Endothelial cell of umbilical vein (primary cell): ENCODE measurements around the gene IRF2BP1. TPM values are rescaled to one million over a fixed set of nuclear protein-coding genes. Genes with fewer than 3 reads are reported as not detected.

Source experiments
- BruUV-seq: library from RNA; stranded (reverse); fragments of 400-500 nt; replicated peaks from 2 replicates; lab custom pipeline; 2021; lab: Mats Ljungman, UMichigan
- CTCF ChIA-PET: fragments of 300-600, 350-600 bp; sonication (Branson Sonifier 250); formaldehyde crosslinking; loops from one replicate; lab custom pipeline; 2021; ENCODE audit warnings: antibody characterized with exemption, inconsistent platforms; lab: Charles Lee
- POLR2A ChIA-PET: fragments of 300-600, 350-600 bp; sonication (Branson Sonifier 250); formaldehyde crosslinking; loops from one replicate; lab custom pipeline; 2021; ENCODE audit warnings: antibody characterized with exemption, inconsistent platforms; lab: Charles Lee
- DNase-seq: peaks from one replicate; pipeline ENCODE4 v3.0.0-alpha.2; 2011; ENCODE audit warnings: low read depth, low spot score
- FAIRE-seq: peaks from 2 replicates; lab custom pipeline; 2011; peaks lifted over from hg19 to GRCh38; lab: Jason Lieb, UNC
- H2AFZ ChIP-seq: 2 replicates; pipeline ENCODE4 v1.6.0; 2012; ENCODE audit warnings: low read depth, low read length, control low read depth, inconsistent platforms
- H3K27ac ChIP-seq: 2 replicates; pipeline ENCODE4 v1.5.1; 2011; ENCODE audit warnings: low read depth, mild to moderate bottlenecking, control low read depth, low read length, moderate library complexity; ENCODE audit not compliant: insufficient read depth
- H3K27me3 ChIP-seq, 2 experiments: 2 replicates each; pipeline versions ENCODE4 v1.6.0 to v1.6.1; 2011; ENCODE audit warnings: low read length in 2 of 2, mixed read lengths in 1 of 2; ENCODE audit not compliant: control insufficient read depth in 2 of 2, insufficient read depth in 2 of 2
- H3K36me3 ChIP-seq, 2 experiments: 2 replicates in 1 of 2; 3 replicates in 1 of 2; pipeline ENCODE4 v1.5.1; 2011; ENCODE audit warnings: low read length in 2 of 2, mild to moderate bottlenecking in 1 of 2, moderate library complexity in 1 of 2; ENCODE audit not compliant: control insufficient read depth in 2 of 2, insufficient read depth in 2 of 2; ENCODE audit errors: extremely low read depth in 1 of 2
- H3K4me1 ChIP-seq: 3 replicates; pipeline ENCODE4 v1.5.1; 2011; ENCODE audit warnings: mild to moderate bottlenecking, low read length; ENCODE audit not compliant: control insufficient read depth, insufficient read depth; ENCODE audit errors: extremely low read depth
- H3K4me2 ChIP-seq: 2 replicates; pipeline ENCODE4 v1.6.1; 2011; ENCODE audit warnings: low read length, control low read depth, mixed read lengths; ENCODE audit not compliant: insufficient read depth
- H3K4me3 ChIP-seq, 3 experiments: fragments of 200-600 bp in 1 of 3; sonication (generic), shearing (Covaris generic) in 1 of 3; replicated peaks in 1 of 3; 2 replicates each; pipeline ENCODE4 v1.5.1; 2011 to 2016; ENCODE audit warnings: control low read depth in 3 of 3, low read length in 3 of 3, mild to moderate bottlenecking in 2 of 3, inconsistent platforms in 1 of 3, low read depth in 1 of 3, moderate library complexity in 1 of 3; ENCODE audit not compliant: insufficient read depth in 1 of 3
- H3K79me2 ChIP-seq: 2 replicates; pipeline ENCODE4 v1.6.0; 2012; ENCODE audit warnings: low read length, inconsistent platforms; ENCODE audit not compliant: control insufficient read depth, insufficient read depth
- H3K9ac ChIP-seq: replicated peaks from 2 replicates; pipeline ENCODE3; 2011; ENCODE audit warnings: low read length, control low read depth; ENCODE audit not compliant: insufficient read depth; ENCODE audit errors: extremely low read depth
- H3K9me1 ChIP-seq: replicated peaks from 3 replicates; pipeline ENCODE4 v1.6.0; 2011; ENCODE audit warnings: mild to moderate bottlenecking, low read length; ENCODE audit not compliant: control insufficient read depth, insufficient read depth; ENCODE audit errors: extremely low read depth
- H3K9me3 ChIP-seq: replicated peaks from 2 replicates; pipeline ENCODE4 v1.5.1; 2012; ENCODE audit warnings: low read length, inconsistent platforms; ENCODE audit not compliant: control insufficient read depth, insufficient read depth
- H4K20me1 ChIP-seq: replicated peaks from 2 replicates; pipeline ENCODE3; 2011; ENCODE audit warnings: mild to moderate bottlenecking, low read length; ENCODE audit not compliant: control insufficient read depth, insufficient read depth; ENCODE audit errors: extremely low read depth
- EZH2 ChIP-seq: IDR thresholded peaks from 2 replicates; pipeline ENCODE4 v1.6.1; 2012; ENCODE audit warnings: borderline replicate concordance, low read depth, mild to moderate bottlenecking, moderate library complexity, low read length, inconsistent platforms; ENCODE audit not compliant: severe bottlenecking
- JUN ChIP-seq: IDR thresholded peaks from 2 replicates; pipeline ENCODE4 v1.6.1; 2011; ENCODE audit warnings: borderline replicate concordance, low read depth; ENCODE audit not compliant: insufficient read length, insufficient read depth
- dilution Hi-C: fragments of 300-500 bp; cut with MboI; formaldehyde crosslinking; loops from one replicate; pipeline ENCODE4 v1.15.0; 2019; ENCODE audit warnings: low sequenced_read_pairs; ENCODE audit not compliant: extremely low pct_ligation_motif_present
- intact Hi-C: fragments of 100-400 bp; cut with micrococcal nuclease; formaldehyde crosslinking; loops from one replicate; pipeline ENCODE4 v1.10.0; 2022
- polyA plus RNA-seq, 4 experiments: library from polyadenylated mRNA; depleted of rRNA in 3 of 4; stranded (reverse) in 3 of 4; unstranded in 1 of 4; fragments of >200 nt; gene quantifications; 2 replicates each; pipeline versions ENCODE4 v1.2.1 to v1.2.3, GENCODE V29; 2011 to 2012; ENCODE audit warnings: missing spikeins in 1 of 4
- total RNA-seq: library from RNA; stranded (reverse); gene quantifications from 2 replicates; pipeline ENCODE4 v1.2.3, GENCODE V29; 2021
- TF ChIP-seq, protein P1 (sequence below), 2 donors: IDR thresholded peaks; 1 replicate in 1 of 2; 2 replicates in 1 of 2; pipeline ENCODE4 v1.5.1; 2011; ENCODE audit warnings: low read length in 2 of 2, mild to moderate bottlenecking in 2 of 2, moderate library complexity in 2 of 2, control low read depth in 1 of 2, inconsistent platforms in 1 of 2, low read depth in 1 of 2; ENCODE audit not compliant: insufficient read depth in 1 of 2; ENCODE audit errors: extremely low read depth in 1 of 2

IRF2BP1 gene
- total and polyA plus RNA-seq, 2 donors (not counting 3 experiments of a cell fraction or from before 2014, with no cell fraction given), result 12.3 to 17.5 TPM

DNA sequence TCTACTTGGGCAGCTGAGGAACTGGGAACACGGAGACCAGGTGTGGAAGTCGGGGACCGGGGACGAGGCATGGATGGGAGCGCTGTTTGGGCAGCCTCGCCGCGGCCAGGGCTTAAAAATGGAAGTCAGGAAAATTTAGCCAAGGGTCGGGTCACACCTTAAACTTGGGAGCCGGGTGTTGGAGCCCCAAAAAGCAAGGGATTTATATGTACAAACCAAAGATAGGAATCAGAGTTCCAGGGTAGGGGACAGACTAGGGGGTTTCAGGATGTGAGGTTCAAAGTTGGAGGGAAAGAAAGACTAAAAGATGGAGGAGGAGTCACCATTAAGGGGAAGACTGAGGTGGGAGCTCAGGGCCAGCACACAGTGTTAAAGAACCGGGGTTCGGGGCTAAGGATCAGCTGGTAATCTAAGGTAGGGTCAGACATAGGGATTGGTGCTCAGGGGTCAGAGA, 21.3 kb downstream of the IRF2BP1 start:
- Histone ChIP-seq H3K27me3 (peaks cover 22 to 23% of the 10 kb centered on the region in 2 experiments), H3K79me2 (peaks cover 22% of the 10 kb centered on the region), H3K9me1 (no peaks in the 10 kb centered on the region), H4K20me1 (no peaks in the 10 kb centered on the region), H3K4me3 (no peak overlapping the region), H3K4me1 (peaks cover 4% of the 10 kb centered on the region), H3K27ac (no peak overlapping the region), H3K4me2 (no peak overlapping the region), H3K9ac (no peak overlapping the region), H2AFZ (no peak overlapping the region), H3K9me3 (no peaks in the 10 kb centered on the region), H3K36me3 (no peaks in the 10 kb centered on the region)
- POLR2A ChIA-PET, result interaction anchor here (0.5 to 0.8 kb wide), 3 partner anchors 18 to 71 kb away, joined by 3 to 5 read pairs (median 3); no protein-coding TSS in a partner anchor
- no peak for FAIRE-seq
- no peak for DNase-seq
- CTCF ChIA-PET, result interaction anchor here (0.9 to 2.6 kb wide), 6 partner anchors 15 to 48 kb away, joined by 3 to 24 read pairs (median 6); partner anchors contain the start of gene IRF2BP1
- dilution Hi-C loops, result no loop called here
- TF ChIP-seq JUN (no peak), EZH2 (peak; percentile 88)
- no TSS peak for BruUV-seq
- intact Hi-C loops, result no loop called here

DNA sequence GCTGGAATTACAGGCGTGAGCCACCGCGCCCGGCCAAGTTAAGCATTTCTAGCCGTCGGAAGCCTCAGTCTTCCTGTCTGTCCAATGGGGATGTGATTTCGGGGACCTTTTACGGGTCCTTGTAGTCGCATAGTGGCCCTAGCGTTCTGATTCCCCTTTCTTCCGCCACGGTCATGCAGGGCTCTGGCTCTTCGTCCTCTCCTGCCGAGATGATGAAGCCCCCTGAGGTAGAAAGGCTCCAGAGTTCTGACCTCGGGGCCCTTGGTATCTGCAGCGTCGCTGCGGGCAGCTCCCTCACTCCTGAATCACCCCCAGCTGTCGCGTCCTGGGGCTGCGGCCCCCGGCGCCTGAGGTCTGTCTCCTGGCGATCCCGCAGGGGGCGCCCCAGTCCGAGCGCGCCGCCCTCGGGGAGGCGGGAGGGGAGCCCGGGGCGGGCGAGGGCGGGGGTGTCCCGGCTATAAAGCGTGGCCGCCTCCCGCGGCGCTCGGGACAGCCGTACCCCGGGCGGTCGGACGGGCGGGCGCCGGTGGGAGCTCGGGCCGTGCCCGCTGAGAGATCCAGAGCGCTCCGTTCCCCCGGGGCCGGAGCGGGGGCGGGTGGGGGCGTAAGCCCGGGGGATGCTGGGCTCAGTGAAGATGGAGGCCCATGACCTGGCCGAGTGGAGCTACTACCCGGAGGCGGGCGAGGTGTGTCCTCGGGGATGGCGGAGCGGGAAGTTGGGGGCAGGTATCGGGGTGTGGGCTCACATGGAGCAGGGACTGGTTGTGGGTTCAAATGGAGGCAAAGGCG, 21.9 kb downstream of the IRF2BP1 start, which contains the start of gene FOXA3:
Gene FOXA3 (plus strand): TSS at position 487 of the 789 bp plus-strand sequence. CDS start 131 bp downstream, at position 618.
- peaks cover 24% of the 10 kb centered on the region for H3K79me2 ChIP-seq
- dilution Hi-C loops (no loop called here), intact Hi-C loops (loop anchor here (1.0 kb wide), 2 partner anchors 19 to 47 kb away; no protein-coding TSS in a partner anchor)
- no peaks in the 10 kb centered on the region for H3K9me1 ChIP-seq
- no peaks in the 10 kb centered on the region for H3K9me3 ChIP-seq
- H3K27ac ChIP-seq, result no peak within 1 kb of the TSS
- H2AFZ ChIP-seq, result peak within 1 kb of the TSS; percentile 62
- H3K4me2 ChIP-seq, result peak within 1 kb of the TSS; percentile 64
- TF ChIP-seq, protein P1, sequence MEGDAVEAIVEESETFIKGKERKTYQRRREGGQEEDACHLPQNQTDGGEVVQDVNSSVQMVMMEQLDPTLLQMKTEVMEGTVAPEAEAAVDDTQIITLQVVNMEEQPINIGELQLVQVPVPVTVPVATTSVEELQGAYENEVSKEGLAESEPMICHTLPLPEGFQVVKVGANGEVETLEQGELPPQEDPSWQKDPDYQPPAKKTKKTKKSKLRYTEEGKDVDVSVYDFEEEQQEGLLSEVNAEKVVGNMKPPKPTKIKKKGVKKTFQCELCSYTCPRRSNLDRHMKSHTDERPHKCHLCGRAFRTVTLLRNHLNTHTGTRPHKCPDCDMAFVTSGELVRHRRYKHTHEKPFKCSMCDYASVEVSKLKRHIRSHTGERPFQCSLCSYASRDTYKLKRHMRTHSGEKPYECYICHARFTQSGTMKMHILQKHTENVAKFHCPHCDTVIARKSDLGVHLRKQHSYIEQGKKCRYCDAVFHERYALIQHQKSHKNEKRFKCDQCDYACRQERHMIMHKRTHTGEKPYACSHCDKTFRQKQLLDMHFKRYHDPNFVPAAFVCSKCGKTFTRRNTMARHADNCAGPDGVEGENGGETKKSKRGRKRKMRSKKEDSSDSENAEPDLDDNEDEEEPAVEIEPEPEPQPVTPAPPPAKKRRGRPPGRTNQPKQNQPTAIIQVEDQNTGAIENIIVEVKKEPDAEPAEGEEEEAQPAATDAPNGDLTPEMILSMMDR (IDR thresholded peaks at IDR 0.05; ENCODE audit: extremely low read depth in 1 of 2, insufficient read depth in 1 of 2, low read depth in 1 of 2, low read length in 2 of 2), result peak; percentile 56 to 65
- TF ChIP-seq EZH2, result peak; percentile 68
- no peak for TF ChIP-seq JUN
- peaks cover 1 to 2% of the 10 kb centered on the region in 2 experiments for H3K36me3 ChIP-seq
- ChIA-PET POLR2A (interaction anchor here (0.5 to 0.9 kb wide), 5 partner anchors 18 to 95 kb away, joined by 3 to 7 read pairs (median 3); partner anchors contain the start of gene SIX5), CTCF (interaction anchor here (0.8 to 2.6 kb wide), 16 partner anchors 14 to 214 kb away, joined by 3 to 24 read pairs (median 4); partner anchors contain the start of genes IRF2BP1 and SIX5)
- peak within 1 kb of the TSS in 2 of 3 experiments; percentile 16 to 31 for H3K4me3 ChIP-seq
- BruUV-seq, result no TSS peak
- DNase-seq (peak; percentile 32), FAIRE-seq (peak; percentile 61)
- peaks cover 4% of the 10 kb centered on the region for H3K4me1 ChIP-seq
- no peaks in the 10 kb centered on the region for H4K20me1 ChIP-seq
- H3K27me3 ChIP-seq, result peaks cover 22 to 23% of the 10 kb centered on the region in 2 experiments
- H3K9ac ChIP-seq, result no peak within 1 kb of the TSS
